HEK293 (cell line): Measurements from ENCODE around the gene POLK.

Source experiments
- GFI1B ChIP-seq: fragments of 450-650 bp; formaldehyde crosslinking; IDR thresholded peaks from 2 replicates; pipeline ENCODE4 v1.5.1; 2016; ENCODE audit warnings: missing biosample characterization, missing genetic modification characterization
- KLF16 ChIP-seq: fragments of 450-650 bp; formaldehyde crosslinking; IDR thresholded peaks from 2 replicates; pipeline ENCODE4 v1.5.1; 2017; ENCODE audit warnings: missing biosample characterization, missing genetic modification characterization
- KLF8 ChIP-seq: fragments of 450-650 bp; formaldehyde crosslinking; IDR thresholded peaks from 2 replicates; pipeline ENCODE4 v1.5.1; 2016; ENCODE audit warnings: missing biosample characterization, missing genetic modification characterization
- OSR2 ChIP-seq: fragments of 450-650 bp; formaldehyde crosslinking; IDR thresholded peaks from 2 replicates; pipeline ENCODE4 v1.5.1; 2016; ENCODE audit warnings: missing biosample characterization, missing genetic modification characterization
- SCRT1 ChIP-seq: fragments of 450-650 bp; formaldehyde crosslinking; IDR thresholded peaks from 2 replicates; pipeline ENCODE4 v1.5.1; 2016; ENCODE audit warnings: missing biosample characterization, missing genetic modification characterization, borderline replicate concordance
- SETDB1 ChIP-seq: IDR thresholded peaks from one replicate; pipeline ENCODE4 v1.6.1; 2017; ENCODE audit warnings: mild to moderate bottlenecking, low read length, moderate library complexity, mixed read lengths; ENCODE audit not compliant: insufficient read length
- WT1 ChIP-seq: fragments of 450-650 bp; formaldehyde crosslinking; IDR thresholded peaks from 2 replicates; pipeline ENCODE4 v1.5.1; 2016; ENCODE audit warnings: missing biosample characterization, missing genetic modification characterization
- ZBTB11 ChIP-seq: fragments of 450-650 bp; formaldehyde crosslinking; conservative IDR thresholded peaks from 2 replicates; pipeline ENCODE4 v1.5.1; 2016; ENCODE audit warnings: low read depth, missing biosample characterization, missing genetic modification characterization
- ZBTB17 ChIP-seq: fragments of 450-650 bp; formaldehyde crosslinking; IDR thresholded peaks from 2 replicates; pipeline ENCODE4 v1.5.1; 2016; ENCODE audit warnings: missing biosample characterization, missing genetic modification characterization
- ZBTB21 ChIP-seq: fragments of 450-650 bp; formaldehyde crosslinking; IDR thresholded peaks from 2 replicates; pipeline ENCODE4 v1.5.1; 2017; ENCODE audit warnings: missing biosample characterization, missing genetic modification characterization
- ZIC2 ChIP-seq: fragments of 450-650 bp; formaldehyde crosslinking; IDR thresholded peaks from 2 replicates; pipeline ENCODE4 v1.5.1; 2016; ENCODE audit warnings: missing biosample characterization, missing genetic modification characterization
- ZNF10 ChIP-seq: fragments of 450-650 bp; formaldehyde crosslinking; IDR thresholded peaks from 2 replicates; pipeline ENCODE4 v1.5.1; 2017; ENCODE audit warnings: missing biosample characterization, missing genetic modification characterization
- ZNF202 ChIP-seq: fragments of 450-650 bp; formaldehyde crosslinking; IDR thresholded peaks from 2 replicates; pipeline ENCODE4 v1.5.1; 2016; ENCODE audit warnings: missing biosample characterization, missing genetic modification characterization, borderline replicate concordance
- ZNF266 ChIP-seq: fragments of 450-650 bp; formaldehyde crosslinking; IDR thresholded peaks from 2 replicates; pipeline ENCODE4 v1.5.1; 2016; ENCODE audit warnings: missing biosample characterization, missing genetic modification characterization, low read depth
- ZNF324 ChIP-seq: fragments of 450-650 bp; formaldehyde crosslinking; IDR thresholded peaks from 2 replicates; pipeline ENCODE4 v1.5.1; 2016; ENCODE audit warnings: missing biosample characterization, missing genetic modification characterization
- ZNF350 ChIP-seq: fragments of 450-650 bp; formaldehyde crosslinking; IDR thresholded peaks from 2 replicates; pipeline ENCODE4 v1.5.0; 2017; ENCODE audit warnings: missing biosample characterization, mild to moderate bottlenecking, missing genetic modification characterization
- ZNF394 ChIP-seq: fragments of 450-650 bp; formaldehyde crosslinking; IDR thresholded peaks from 2 replicates; pipeline ENCODE4 v1.5.1; 2016; ENCODE audit warnings: missing biosample characterization, missing genetic modification characterization, mild to moderate bottlenecking, moderate library complexity, borderline replicate concordance
- ZNF398 ChIP-seq: fragments of 450-650 bp; formaldehyde crosslinking; IDR thresholded peaks from 2 replicates; pipeline ENCODE4 v1.5.1; 2017; ENCODE audit warnings: missing biosample characterization, missing genetic modification characterization
- ZNF544 ChIP-seq: fragments of 450-650 bp; formaldehyde crosslinking; IDR thresholded peaks from 2 replicates; pipeline ENCODE4 v1.5.0; 2017; ENCODE audit warnings: missing biosample characterization, missing genetic modification characterization
- ZNF560 ChIP-seq: fragments of 450-650 bp; formaldehyde crosslinking; IDR thresholded peaks from 2 replicates; pipeline ENCODE4 v1.5.1; 2017; ENCODE audit warnings: missing biosample characterization, missing genetic modification characterization, borderline replicate concordance
- ZNF654 ChIP-seq: fragments of 450-650 bp; formaldehyde crosslinking; IDR thresholded peaks from 2 replicates; pipeline ENCODE4 v1.5.1; 2016; ENCODE audit warnings: low read depth, missing biosample characterization, missing genetic modification characterization
- ZNF658 ChIP-seq: fragments of 450-650 bp; formaldehyde crosslinking; IDR thresholded peaks from 2 replicates; pipeline ENCODE4; 2016; ENCODE audit warnings: missing biosample characterization, missing genetic modification characterization
- ZNF76 ChIP-seq: fragments of 450-650 bp; formaldehyde crosslinking; IDR thresholded peaks from 2 replicates; pipeline ENCODE4; 2016; ENCODE audit warnings: low read depth, missing biosample characterization, missing genetic modification characterization, borderline replicate concordance
- ZNF791 ChIP-seq: fragments of 450-650 bp; formaldehyde crosslinking; IDR thresholded peaks from 2 replicates; pipeline ENCODE4 v1.5.1; 2016; ENCODE audit warnings: missing biosample characterization, missing genetic modification characterization
- TF ChIP-seq, protein P1 (sequence below): sonication (generic); formaldehyde crosslinking; IDR thresholded peaks from 2 replicates; pipeline ENCODE4 v1.8.1; 2022; ENCODE audit warnings: mild to moderate bottlenecking, moderate library complexity, missing genetic modification reagents
- TF ChIP-seq, protein P2 (sequence below): fragments of 450-650 bp; formaldehyde crosslinking; IDR thresholded peaks from 2 replicates; pipeline ENCODE4 v1.5.1; 2016; ENCODE audit warnings: missing biosample characterization, missing genetic modification characterization
- TF ChIP-seq, protein P3 (sequence below): fragments of 450-650 bp; formaldehyde crosslinking; IDR thresholded peaks from 2 replicates; pipeline ENCODE4 v1.5.1; 2016; ENCODE audit warnings: missing biosample characterization, missing genetic modification characterization
- TF ChIP-seq, protein P4 (sequence below): fragments of 450-650 bp; formaldehyde crosslinking; IDR thresholded peaks from 2 replicates; pipeline ENCODE4 v1.5.1; 2017; ENCODE audit warnings: missing biosample characterization, missing genetic modification characterization

Gene POLK

DNA sequence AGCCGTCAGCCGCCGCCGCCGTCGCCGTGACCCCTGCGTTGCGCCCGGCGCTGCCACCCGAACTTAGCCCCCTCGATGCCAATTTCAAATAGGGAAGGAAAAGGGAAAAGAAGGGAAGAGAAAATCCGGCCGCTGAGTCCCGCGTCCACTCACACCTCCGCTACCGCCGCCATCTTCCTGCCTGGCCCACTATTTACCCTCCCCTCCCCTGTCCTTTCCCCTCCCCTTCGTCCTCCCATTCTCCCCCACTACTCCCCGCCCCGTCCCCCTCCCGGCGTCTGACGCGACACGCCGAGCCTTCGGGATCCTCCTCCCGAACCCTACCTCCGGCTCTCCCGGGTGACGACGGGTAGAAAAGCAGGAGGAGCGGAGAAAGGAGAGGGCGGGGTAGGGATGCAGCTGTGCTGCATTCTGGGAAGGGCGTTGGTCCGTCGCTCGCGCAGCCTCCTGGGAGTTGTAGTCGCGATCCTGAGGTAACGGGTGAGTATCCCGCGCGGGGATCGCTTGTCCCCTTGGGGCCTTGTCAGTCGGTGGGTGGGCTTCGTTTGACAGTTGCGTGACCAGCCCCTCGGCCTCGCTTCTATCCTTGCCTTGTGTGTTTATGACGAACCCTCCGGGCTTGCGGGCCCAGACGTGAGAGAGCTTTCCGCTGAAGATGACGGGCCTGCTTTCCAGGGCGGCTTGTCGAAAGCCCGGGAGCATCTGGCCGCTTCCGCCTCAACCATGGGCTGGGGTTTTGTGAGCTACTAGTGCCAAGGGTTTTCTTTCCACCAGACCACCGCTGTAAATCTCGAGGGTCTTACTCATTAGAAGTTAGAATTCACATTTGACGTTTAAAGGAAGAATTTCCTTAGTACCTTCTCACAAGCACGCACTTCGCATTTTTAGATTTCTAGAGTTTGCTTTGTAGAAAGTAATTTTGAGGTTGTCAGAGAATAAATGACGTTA, at the start of gene POLK, which contains the start of gene CERT1 (continued):
- TF ChIP-seq GFI1B (tag by site-specific recombination) (no peak), KLF16 (tag by site-specific recombination) (no peak), ZBTB17 (tag by site-specific recombination) (peak; percentile 98), ZNF10 (0 out of 2 replicates have a peak, but pooled peaks have one; percentile 53), ZNF324 (tag by site-specific recombination) (peak; percentile 46), KLF8 (peak; percentile 99), ZNF560 (tag by site-specific recombination) (no peak), ZNF394 (tag by site-specific recombination) (peak; percentile 81), WT1 (tag by site-specific recombination) (peak; percentile 84), ZNF654 (tag by site-specific recombination) (no peak), SETDB1 (no peak), ZBTB21 (tag by site-specific recombination) (peak; percentile 16; the same call in 1 of the 2 replicates), ZNF266 (tag by site-specific recombination) (no peak), SCRT1 (tag by site-specific recombination) (no peak), ZIC2 (tag by site-specific recombination) (no peak), ZNF398 (tag by site-specific recombination) (peak; percentile 100), ZNF350 (tag by site-specific recombination) (no peak), ZBTB11 (tag by site-specific recombination) (peak; percentile 73), ZNF544 (tag by site-specific recombination) (no peak), ZNF76 (tag by site-specific recombination) (peak; percentile 99), ZNF791 (no peak), OSR2 (tag by site-specific recombination) (no peak), ZNF202 (tag by site-specific recombination) (no peak), ZNF658 (tag by site-specific recombination) (no peak)
- TF ChIP-seq, protein P1, sequence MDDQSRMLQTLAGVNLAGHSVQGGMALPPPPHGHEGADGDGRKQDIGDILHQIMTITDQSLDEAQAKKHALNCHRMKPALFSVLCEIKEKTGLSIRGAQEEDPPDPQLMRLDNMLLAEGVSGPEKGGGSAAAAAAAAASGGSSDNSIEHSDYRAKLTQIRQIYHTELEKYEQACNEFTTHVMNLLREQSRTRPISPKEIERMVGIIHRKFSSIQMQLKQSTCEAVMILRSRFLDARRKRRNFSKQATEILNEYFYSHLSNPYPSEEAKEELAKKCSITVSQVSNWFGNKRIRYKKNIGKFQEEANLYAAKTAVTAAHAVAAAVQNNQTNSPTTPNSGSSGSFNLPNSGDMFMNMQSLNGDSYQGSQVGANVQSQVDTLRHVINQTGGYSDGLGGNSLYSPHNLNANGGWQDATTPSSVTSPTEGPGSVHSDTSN (CRISPR knock-in tag) = peak; percentile 81; the same call in 1 of the 2 replicates
- TF ChIP-seq, protein P2, sequence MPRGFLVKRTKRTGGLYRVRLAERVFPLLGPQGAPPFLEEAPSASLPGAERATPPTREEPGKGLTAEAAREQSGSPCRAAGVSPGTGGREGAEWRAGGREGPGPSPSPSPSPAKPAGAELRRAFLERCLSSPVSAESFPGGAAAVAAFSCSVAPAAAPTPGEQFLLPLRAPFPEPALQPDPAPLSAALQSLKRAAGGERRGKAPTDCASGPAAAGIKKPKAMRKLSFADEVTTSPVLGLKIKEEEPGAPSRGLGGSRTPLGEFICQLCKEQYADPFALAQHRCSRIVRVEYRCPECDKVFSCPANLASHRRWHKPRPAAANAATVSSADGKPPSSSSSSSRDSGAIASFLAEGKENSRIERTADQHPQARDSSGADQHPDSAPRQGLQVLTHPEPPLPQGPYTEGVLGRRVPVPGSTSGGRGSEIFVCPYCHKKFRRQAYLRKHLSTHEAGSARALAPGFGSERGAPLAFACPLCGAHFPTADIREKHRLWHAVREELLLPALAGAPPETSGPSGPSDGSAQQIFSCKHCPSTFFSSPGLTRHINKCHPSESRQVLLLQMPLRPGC = 0 out of 2 replicates have a peak, but pooled peaks have one; percentile 12
- TF ChIP-seq, protein P3, sequence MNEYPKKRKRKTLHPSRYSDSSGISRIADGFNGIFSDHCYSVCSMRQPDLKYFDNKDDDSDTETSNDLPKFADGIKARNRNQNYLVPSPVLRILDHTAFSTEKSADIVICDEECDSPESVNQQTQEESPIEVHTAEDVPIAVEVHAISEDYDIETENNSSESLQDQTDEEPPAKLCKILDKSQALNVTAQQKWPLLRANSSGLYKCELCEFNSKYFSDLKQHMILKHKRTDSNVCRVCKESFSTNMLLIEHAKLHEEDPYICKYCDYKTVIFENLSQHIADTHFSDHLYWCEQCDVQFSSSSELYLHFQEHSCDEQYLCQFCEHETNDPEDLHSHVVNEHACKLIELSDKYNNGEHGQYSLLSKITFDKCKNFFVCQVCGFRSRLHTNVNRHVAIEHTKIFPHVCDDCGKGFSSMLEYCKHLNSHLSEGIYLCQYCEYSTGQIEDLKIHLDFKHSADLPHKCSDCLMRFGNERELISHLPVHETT (tag by site-specific recombination) = no peak
- TF ChIP-seq, protein P4, sequence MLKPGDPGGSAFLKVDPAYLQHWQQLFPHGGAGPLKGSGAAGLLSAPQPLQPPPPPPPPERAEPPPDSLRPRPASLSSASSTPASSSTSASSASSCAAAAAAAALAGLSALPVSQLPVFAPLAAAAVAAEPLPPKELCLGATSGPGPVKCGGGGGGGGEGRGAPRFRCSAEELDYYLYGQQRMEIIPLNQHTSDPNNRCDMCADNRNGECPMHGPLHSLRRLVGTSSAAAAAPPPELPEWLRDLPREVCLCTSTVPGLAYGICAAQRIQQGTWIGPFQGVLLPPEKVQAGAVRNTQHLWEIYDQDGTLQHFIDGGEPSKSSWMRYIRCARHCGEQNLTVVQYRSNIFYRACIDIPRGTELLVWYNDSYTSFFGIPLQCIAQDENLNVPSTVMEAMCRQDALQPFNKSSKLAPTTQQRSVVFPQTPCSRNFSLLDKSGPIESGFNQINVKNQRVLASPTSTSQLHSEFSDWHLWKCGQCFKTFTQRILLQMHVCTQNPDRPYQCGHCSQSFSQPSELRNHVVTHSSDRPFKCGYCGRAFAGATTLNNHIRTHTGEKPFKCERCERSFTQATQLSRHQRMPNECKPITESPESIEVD (tag by site-specific recombination) = no peak
